Smooth muscle cell (in vitro differentiated cells): Measurements from ENCODE around the gene CFAP97. TPM values are rescaled to one million over a fixed set of nuclear protein-coding genes. Genes with fewer than 3 reads are reported as not detected.
A peak's percentile ranks its signal among the peaks of the same experiment; 100 is the strongest.

Experiments used
- DNase-seq: peaks from one replicate; lab custom pipeline; 2025; ENCODE audit not compliant: unreplicated experiment; lab: John Stamatoyannopoulos, UW
- H2AFZ ChIP-seq: fragments of 200-600 bp; sonication (generic); 2 replicates; pipeline ENCODE4 v1.6.0; 2016; ENCODE audit warnings: antibody characterized with exemption, low read depth, mild to moderate bottlenecking
- H3F3A ChIP-seq: fragments of 200-600 bp; sonication (generic); 2 replicates; pipeline ENCODE4 v1.6.0; 2017; ENCODE audit warnings: antibody characterized with exemption, low read depth
- H3K27ac ChIP-seq: fragments of 200-600 bp; sonication (generic); 2 replicates; pipeline ENCODE4 v1.5.1; 2016; ENCODE audit warnings: low read depth, mild to moderate bottlenecking
- H3K27me3 ChIP-seq: fragments of 200-600 bp; sonication (generic); 2 replicates; pipeline ENCODE4 v1.6.1; 2016; ENCODE audit warnings: low read depth, mild to moderate bottlenecking
- H3K36me3 ChIP-seq: fragments of 200-600 bp; sonication (generic); 2 replicates; pipeline ENCODE4 v1.5.1; 2016; ENCODE audit warnings: low read depth
- H3K4me1 ChIP-seq: fragments of 200-600 bp; sonication (generic); 2 replicates; pipeline ENCODE4 v1.5.1; 2016; ENCODE audit warnings: low read depth
- H3K4me2 ChIP-seq: fragments of 200-600 bp; sonication (generic); 2 replicates; pipeline ENCODE4 v1.6.0; 2016; ENCODE audit warnings: mild to moderate bottlenecking
- H3K4me3 ChIP-seq: fragments of 200-600 bp; sonication (generic); 2 replicates; pipeline ENCODE4 v1.5.1; 2016; ENCODE audit warnings: mild to moderate bottlenecking
- H3K79me2 ChIP-seq: fragments of 200-600 bp; sonication (generic); 2 replicates; pipeline ENCODE4 v1.6.0; 2016; ENCODE audit warnings: low read depth, mild to moderate bottlenecking
- H3K9ac ChIP-seq: fragments of 200-600 bp; sonication (generic); 2 replicates; pipeline ENCODE4 v1.6.0; 2016; ENCODE audit warnings: low read depth
- H3K9me3 ChIP-seq: fragments of 200-600 bp; sonication (generic); replicated peaks from 2 replicates; pipeline ENCODE4 v1.5.1; 2016; ENCODE audit warnings: low read depth
- H4K20me1 ChIP-seq: fragments of 200-600 bp; sonication (generic); 2 replicates; pipeline ENCODE4 v1.6.0; 2016; ENCODE audit warnings: low read depth
- CTCF ChIP-seq: fragments of 200-600 bp; sonication (generic); IDR thresholded peaks from 2 replicates; pipeline ENCODE4 v1.5.1; 2017; ENCODE audit warnings: borderline replicate concordance, mild to moderate bottlenecking, antibody characterized with exemption; ENCODE audit not compliant: insufficient read depth, poor library complexity, severe bottlenecking
- WGBS: methylation state at CpG from one replicate; pipeline ENCODE4 v1.1.7; 2016; ENCODE audit warnings: low lambda C conversion rate; 5-methylcytosine and 5-hydroxymethylcytosine counted together
- polyA plus RNA-seq: library from polyadenylated mRNA; unstranded; fragments of >200 nt; fragmentation: Nextera tagmentation; extraction: Ambion mirVana; gene quantifications from 2 replicates; pipeline ENCODE4 v1.2.1, GENCODE V29; 2016
- total RNA-seq: library from RNA; depleted of rRNA; stranded (reverse); fragments of >200 nt; gene quantifications from 2 replicates; pipeline ENCODE4 v1.2.3, GENCODE V29; 2014

Gene CFAP97
- total and polyA plus RNA-seq, 2 experiments from 2014 or later: 11.4 to 19.0 TPM

DNA sequence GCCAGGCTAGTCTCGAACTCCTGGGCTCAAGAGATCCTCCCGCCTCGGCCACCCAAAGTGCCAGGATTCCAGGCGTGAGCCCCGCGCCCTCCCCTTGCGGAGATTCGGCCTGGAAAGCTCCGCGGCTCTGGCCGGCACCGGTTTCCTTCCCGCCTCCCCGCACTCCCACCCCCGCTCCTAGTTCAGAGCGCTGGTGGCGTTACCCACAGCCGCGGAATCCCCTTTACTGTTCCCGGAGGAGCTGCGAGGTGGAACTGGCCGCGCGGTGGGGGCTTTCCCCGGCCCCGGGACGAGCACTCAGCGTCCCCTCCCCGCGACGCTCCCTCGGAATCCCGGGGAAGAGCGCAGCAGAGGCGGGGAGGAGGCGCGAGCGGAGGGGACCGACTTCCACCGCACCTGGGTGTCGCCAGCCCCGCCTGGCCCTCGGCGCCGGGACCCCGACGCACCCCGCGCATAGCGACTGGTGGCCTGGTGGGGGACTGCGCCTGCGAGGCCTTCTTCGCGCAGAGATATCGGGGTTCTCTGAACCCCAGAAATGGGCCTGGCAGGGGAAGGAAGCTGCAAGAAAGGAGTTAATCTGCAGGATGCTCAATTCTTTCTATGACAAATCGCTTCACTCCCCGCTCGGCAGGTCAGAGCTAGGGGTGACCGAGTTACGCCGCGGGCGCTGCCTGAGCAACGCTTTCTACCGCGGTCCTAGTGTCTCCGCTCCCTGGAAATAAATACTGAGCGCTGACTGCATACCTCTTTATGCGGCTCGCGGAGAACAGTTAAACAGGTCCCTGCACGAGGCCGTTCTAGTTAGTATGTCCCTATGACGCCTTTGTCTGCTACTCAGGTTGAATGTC lies 75.3 kb downstream of the CFAP97 start:
- Histone ChIP-seq H3F3A (no peaks in the 10 kb centered on the region), H3K79me2 (no peaks in the 10 kb centered on the region), H3K4me2 (peak overlapping the region; percentile 90), H3K27me3 (no peaks in the 10 kb centered on the region), H2AFZ (peak overlapping the region; percentile 72), H3K4me3 (peak overlapping the region; percentile 60), H3K9me3 (no peaks in the 10 kb centered on the region), H3K9ac (no peak overlapping the region), H3K36me3 (no peaks in the 10 kb centered on the region), H4K20me1 (no peaks in the 10 kb centered on the region), H3K27ac (no peak overlapping the region), H3K4me1 (no peaks in the 10 kb centered on the region)
- no peak for TF ChIP-seq CTCF
- peak; percentile 19 for DNase-seq
- WGBS: 2% methylated on average over 72 of the region's 74 CpGs

GRCh38 chr4:185127021-185127925 lies 76.5 kb downstream of the CFAP97 start:
- peak overlapping the region; percentile 72 for H2AFZ ChIP-seq
- H4K20me1 ChIP-seq: no peaks in the 10 kb centered on the region
- H3K27me3 ChIP-seq: no peaks in the 10 kb centered on the region
- H3K4me2 ChIP-seq: peak overlapping the region; percentile 90
- 10% methylated on average over 52 of the region's 64 CpGs for WGBS
- no peaks in the 10 kb centered on the region for H3F3A ChIP-seq
- no peak overlapping the region for H3K27ac ChIP-seq
- H3K36me3 ChIP-seq: no peaks in the 10 kb centered on the region
- H3K9me3 ChIP-seq: no peaks in the 10 kb centered on the region
- H3K4me1 ChIP-seq: no peaks in the 10 kb centered on the region
- no peaks in the 10 kb centered on the region for H3K79me2 ChIP-seq
- peak overlapping the region; percentile 60 for H3K4me3 ChIP-seq
- H3K9ac ChIP-seq: no peak overlapping the region
- TF ChIP-seq CTCF: no peak
- DNase-seq: peak; percentile 6

GRCh38 chr4:185124006-185124405 lies 79.8 kb downstream of the CFAP97 start:
- Histone ChIP-seq H3K9me3 (no peaks in the 10 kb centered on the region), H3K79me2 (no peaks in the 10 kb centered on the region), H3K36me3 (no peaks in the 10 kb centered on the region), H3K4me2 (no peak overlapping the region), H3F3A (no peaks in the 10 kb centered on the region), H3K27ac (no peak overlapping the region), H3K9ac (no peak overlapping the region), H3K4me1 (no peaks in the 10 kb centered on the region), H3K4me3 (no peak overlapping the region), H4K20me1 (no peaks in the 10 kb centered on the region), H2AFZ (no peak overlapping the region), H3K27me3 (no peaks in the 10 kb centered on the region)
- no peak for TF ChIP-seq CTCF
- no peak for DNase-seq
- 88% methylated on average over 3 of the region's 3 CpGs for WGBS
